H1 (cell line): ENCODE results near the gene BRCA1. TPM values are rescaled to one million over a fixed set of nuclear protein-coding genes. Genes with fewer than 3 reads are reported as not detected.

ENCODE experiments used
- CTCF ChIA-PET: fragments of 300-600 bp; sonication (Branson Sonifier 250); formaldehyde crosslinking; loops from one replicate; lab custom pipeline; 2021; ENCODE audit not compliant: partially characterized antibody; lab: Charles Lee
- POLR2A ChIA-PET: fragments of 300-600 bp; sonication (Branson Sonifier 250); formaldehyde crosslinking; loops from one replicate; lab custom pipeline; 2021; ENCODE audit warnings: inconsistent platforms; ENCODE audit not compliant: partially characterized antibody; lab: Charles Lee
- DNase-seq, 2 experiments: peaks; one replicate each; pipeline versions ENCODE4 v3.0.0 to v3.0.0-alpha.2; 2010 to 2022; ENCODE audit warnings: low spot score in 2 of 2, low read depth in 1 of 2, mixed read lengths in 1 of 2
- FAIRE-seq: peaks from 2 replicates; lab custom pipeline; 2011; peaks lifted over from hg19 to GRCh38; lab: Jason Lieb, UNC
- H2AFZ ChIP-seq: 2 replicates; pipeline ENCODE4 v1.8.1; 2012; ENCODE audit warnings: low read length, inconsistent platforms
- H2AK5ac ChIP-seq: 2 replicates; pipeline ENCODE4 v1.6.1; 2013; ENCODE audit warnings: low read depth, low read length
- H2BK120ac ChIP-seq: replicated peaks from 2 replicates; pipeline ENCODE3; 2013; ENCODE audit warnings: low read depth, low read length, inconsistent platforms
- H2BK12ac ChIP-seq: 2 replicates; pipeline ENCODE4 v1.6.1; 2013; ENCODE audit warnings: low read depth, low read length
- H2BK15ac ChIP-seq: 2 replicates; pipeline ENCODE4 v1.6.1; 2013; ENCODE audit warnings: low read length
- H2BK20ac ChIP-seq: 2 replicates; pipeline ENCODE4 v1.6.1; 2013; ENCODE audit warnings: low read length
- H2BK5ac ChIP-seq: 2 replicates; pipeline ENCODE4 v1.6.1; 2013; ENCODE audit warnings: low read depth, low read length
- H3K14ac ChIP-seq: 2 replicates; pipeline ENCODE4 v1.6.1; 2013; ENCODE audit warnings: inconsistent platforms; ENCODE audit not compliant: insufficient read length
- H3K18ac ChIP-seq: 2 replicates; pipeline ENCODE4 v1.6.1; 2013; ENCODE audit warnings: low read length; ENCODE audit errors: extremely low read depth
- H3K23ac ChIP-seq: 2 replicates; pipeline ENCODE4 v1.6.1; 2013; ENCODE audit warnings: inconsistent platforms; ENCODE audit not compliant: insufficient read length
- H3K23me2 ChIP-seq: 2 replicates; pipeline ENCODE4 v1.6.1; 2013; ENCODE audit warnings: low read depth, low read length
- H3K27ac ChIP-seq: 2 replicates; pipeline ENCODE4 v1.6.1; 2011; ENCODE audit warnings: low read depth, low read length, inconsistent platforms
- H3K27me3 ChIP-seq, 4 experiments: replicated peaks in 1 of 4; 1 replicate in 1 of 4; 2 replicates in 3 of 4; pipeline versions ENCODE4 v1.6.1 to v1.8.1; 2011 to 2013; ENCODE audit warnings: low read length in 3 of 4, mild to moderate bottlenecking in 3 of 4, inconsistent platforms in 2 of 4, mixed read lengths in 2 of 4, moderate library complexity in 1 of 4; ENCODE audit not compliant: control insufficient read depth in 3 of 4, insufficient read depth in 3 of 4; ENCODE audit errors: extremely low read depth in 1 of 4
- H3K36me3 ChIP-seq, 4 experiments: 2 replicates each; pipeline versions ENCODE4 v1.6.1 to v1.8.1; 2011 to 2013; ENCODE audit warnings: mild to moderate bottlenecking in 4 of 4, low read length in 3 of 4, moderate library complexity in 2 of 4, control low read depth in 1 of 4, inconsistent platforms in 1 of 4; ENCODE audit not compliant: insufficient read depth in 4 of 4, control insufficient read depth in 2 of 4
- H3K4ac ChIP-seq: replicated peaks from 2 replicates; pipeline ENCODE3; 2013; ENCODE audit warnings: low read length, low read depth, mixed read lengths, inconsistent platforms; ENCODE audit not compliant: insufficient read length
- H3K4me1 ChIP-seq, 4 experiments: replicated peaks in 1 of 4; 1 replicate in 1 of 4; 2 replicates in 3 of 4; pipeline versions ENCODE4 v1.6.1 to v1.8.1; 2011 to 2013; ENCODE audit warnings: low read length in 3 of 4, inconsistent platforms in 2 of 4, mixed read lengths in 1 of 4; ENCODE audit not compliant: insufficient read depth in 4 of 4, control insufficient read depth in 3 of 4
- H3K4me2 ChIP-seq, 2 experiments: 2 replicates each; pipeline versions ENCODE4 v1.6.1 to v1.8.1; 2011 to 2013; ENCODE audit warnings: low read depth in 2 of 2, low read length in 2 of 2, control low read depth in 1 of 2, inconsistent platforms in 1 of 2, mild to moderate bottlenecking in 1 of 2; ENCODE audit not compliant: insufficient read depth in 1 of 2
- H3K4me3 ChIP-seq, 4 experiments: fragments of 200-600, 300-600 bp in 1 of 4; sonication (generic), shearing (Covaris generic), sonication (Bioruptor Twin) in 1 of 4; 2 replicates each; pipeline versions ENCODE4 v1.5.1 to v1.8.1; 2011 to 2016; ENCODE audit warnings: low read length in 4 of 4, low read depth in 3 of 4, control low read depth in 2 of 4, inconsistent platforms in 2 of 4, mild to moderate bottlenecking in 2 of 4, mixed read lengths in 1 of 4, moderate library complexity in 1 of 4; ENCODE audit not compliant: insufficient read depth in 2 of 4; ENCODE audit errors: extremely low read depth in 1 of 4
- H3K56ac ChIP-seq: replicated peaks from 2 replicates; pipeline ENCODE3; 2013; ENCODE audit warnings: low read depth, mild to moderate bottlenecking, mixed read lengths, low read length, inconsistent platforms; ENCODE audit not compliant: insufficient read length
- H3K79me1 ChIP-seq: 2 replicates; pipeline ENCODE4 v1.6.1; 2013; ENCODE audit warnings: low read depth, low read length, control low read depth
- H3K79me2 ChIP-seq, 2 experiments: 2 replicates each; pipeline versions ENCODE4 v1.6.1 to v1.8.1; 2012 to 2013; ENCODE audit warnings: low read length in 2 of 2, mild to moderate bottlenecking in 2 of 2, inconsistent platforms in 1 of 2; ENCODE audit not compliant: insufficient read depth in 2 of 2, control insufficient read depth in 1 of 2
- H3K9ac ChIP-seq, 4 experiments: replicated peaks in 1 of 4; 1 replicate in 1 of 4; 2 replicates in 3 of 4; pipeline versions ENCODE4 v1.6.1 to v1.8.1; 2011 to 2013; ENCODE audit warnings: low read depth in 3 of 4, low read length in 3 of 4, control low read depth in 2 of 4, mild to moderate bottlenecking in 2 of 4, moderate library complexity in 2 of 4, inconsistent platforms in 1 of 4; ENCODE audit errors: extremely low read depth in 1 of 4
- H3K9me3 ChIP-seq, 2 experiments: 2 replicates each; pipeline versions ENCODE4 v1.6.1 to v1.8.1; 2012 to 2013; ENCODE audit warnings: mild to moderate bottlenecking in 2 of 2, moderate library complexity in 2 of 2, control low read depth in 1 of 2, inconsistent platforms in 1 of 2, low read depth in 1 of 2, low read length in 1 of 2, mixed read lengths in 1 of 2; ENCODE audit not compliant: insufficient read depth in 2 of 2
- H4K20me1 ChIP-seq, 2 experiments: replicated peaks in 1 of 2; 2 replicates each; pipeline versions ENCODE3 to v1.8.1; 2011 to 2013; ENCODE audit warnings: inconsistent platforms in 2 of 2, low read length in 2 of 2, mild to moderate bottlenecking in 1 of 2; ENCODE audit not compliant: insufficient read depth in 2 of 2, control insufficient read depth in 1 of 2
- H4K5ac ChIP-seq: 2 replicates; pipeline ENCODE4 v1.6.1; 2013; ENCODE audit warnings: low read length, low read depth, mixed read lengths, inconsistent platforms; ENCODE audit not compliant: insufficient read length
- H4K8ac ChIP-seq: 2 replicates; pipeline ENCODE4 v1.8.0; 2013; ENCODE audit warnings: mild to moderate bottlenecking, moderate library complexity, low read length, inconsistent platforms; ENCODE audit not compliant: insufficient read depth; ENCODE audit errors: extremely low read depth
- H4K91ac ChIP-seq: replicated peaks from 2 replicates; pipeline ENCODE3; 2013; ENCODE audit warnings: low read length, mixed read lengths, inconsistent platforms; ENCODE audit not compliant: insufficient read length
- ASH2L ChIP-seq: fragments of 200-600, 300-600 bp; sonication (generic); IDR thresholded peaks from one replicate; pipeline ENCODE4 v1.7.1; 2017; ENCODE audit warnings: low read length
- CHD1 ChIP-seq: IDR thresholded peaks from 2 replicates; pipeline ENCODE4 v1.6.1; 2012; ENCODE audit warnings: low read depth, low read length, improper control_type of control experiment
- POU5F1 ChIP-seq: IDR thresholded peaks from 2 replicates; pipeline ENCODE4 v1.6.1; 2011; ENCODE audit warnings: low read depth, mild to moderate bottlenecking, low read length, moderate library complexity
- RAD21 ChIP-seq, 2 experiments: IDR thresholded peaks in 1 of 2; conservative IDR thresholded peaks in 1 of 2; 2 replicates each; pipeline ENCODE4 v1.6.1; 2011; ENCODE audit warnings: low read depth in 2 of 2, low read length in 2 of 2, improper control_type of control experiment in 1 of 2, inconsistent platforms in 1 of 2, mild to moderate bottlenecking in 1 of 2, moderate library complexity in 1 of 2
- SIX5 ChIP-seq: IDR thresholded peaks from 2 replicates; pipeline ENCODE4 v1.6.1; 2011; ENCODE audit warnings: mild to moderate bottlenecking, low read depth, low read length
- WGBS, 2 experiments: shearing (Covaris generic) in 1 of 2; methylation state at CpG; one replicate each; pipeline versions ENCODE4 v1.1.6 to v1.1.7; 2013 to 2015; ENCODE audit warnings: low lambda C conversion rate in 2 of 2, mixed read lengths in 2 of 2, inconsistent platforms in 1 of 2, low coverage in 1 of 2, missing lambda C conversion rate in 1 of 2; ENCODE audit not compliant: insufficient replicate concordance in 2 of 2, insufficient coverage in 1 of 2, insufficient read length in 1 of 2; ENCODE audit errors: extremely low coverage in 1 of 2, missing lambda C conversion rate in 1 of 2; 5-methylcytosine and 5-hydroxymethylcytosine counted together
- polyA plus RNA-seq, 7 experiments: library from polyadenylated mRNA; depleted of rRNA in 3 of 7; stranded (reverse) in 5 of 7; unstranded in 2 of 7; fragments of >200 nt in 5 of 7; fragments of 200-250 nt in 2 of 7; gene quantifications; 1 replicate in 5 of 7; 2 replicates in 1 of 7; 4 replicates in 1 of 7; pipeline versions ENCODE4 v1.2.1 to v1.2.3, GENCODE V29; 2011 to 2013; ENCODE audit warnings: missing spikeins in 2 of 7, mixed read lengths in 2 of 7
- total RNA-seq: library from RNA; stranded (reverse); fragmentation: NEBNext Ultra II Directional; extraction: Animal tissue kit (Norgen Biotek cat#: 25700); gene quantifications from 2 replicates; pipeline ENCODE4 v1.2.1, GENCODE V29; 2021

BRCA1 gene
- total and polyA plus RNA-seq, 2 of the 8 experiments (the other 6 are each of a cell fraction or from before 2014, with no cell fraction given), result 30.7 to 39.2 TPM

DNA sequence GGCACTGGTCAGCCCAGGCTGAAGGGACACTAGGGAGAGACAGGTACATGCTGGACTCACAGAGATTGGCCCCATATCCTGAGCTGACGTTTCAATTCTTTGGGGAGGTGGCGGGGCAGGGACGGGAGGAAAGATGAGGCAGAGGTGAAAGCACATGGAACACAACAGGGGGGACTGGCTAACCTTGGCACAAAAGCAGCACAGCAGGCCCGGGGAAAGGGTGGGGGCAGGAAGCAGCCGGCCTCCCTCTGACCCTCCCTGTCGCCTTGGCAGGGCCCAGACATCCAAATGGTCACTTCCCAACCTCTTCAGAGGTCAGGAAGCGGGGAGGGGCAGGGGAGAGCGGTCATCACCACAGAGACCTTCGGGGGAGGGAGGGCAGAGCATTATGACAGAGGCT is 109.6 kb downstream of the BRCA1 start:
- no peak for FAIRE-seq
- no peak overlapping the region for H3K4me3 ChIP-seq
- H3K4me2 ChIP-seq, result no peak overlapping the region
- TF ChIP-seq POU5F1 (no peak), RAD21 (IDR thresholded peaks at IDR 0.05 in 1 of 2, conservative IDR thresholded peaks at IDR 0.05 in 1 of 2; ENCODE audit: low read depth in 2 of 2, low read length in 2 of 2) (no peak), CHD1 (no peak), ASH2L (no peak), SIX5 (no peak)

More for the DNA sequence above, 109.6 kb downstream of the BRCA1 start:
- DNase-seq, result no peak
- Histone ChIP-seq H2BK20ac (no peak overlapping the region), H3K27ac (peak overlapping the region; percentile 21; the same call in 1 of the 2 replicates), H4K8ac (no peak overlapping the region), H3K23ac (no peak overlapping the region), H4K20me1 (peaks cover 12% of the 10 kb centered on the region in 2 experiments), H2AK5ac (no peak overlapping the region), H4K5ac (no peak overlapping the region), H3K79me1 (peaks cover 20% of the 10 kb centered on the region), H3K23me2 (no peaks in the 10 kb centered on the region; the same call in 1 of the 2 replicates), H2BK15ac (no peak overlapping the region), H4K91ac (no peak overlapping the region), H3K56ac (no peak overlapping the region), H3K9me3 (no peaks in the 10 kb centered on the region), H3K9ac (0 out of 7 replicates have a peak overlapping the region, but pooled peaks of 1 of the 4 experiments have one; percentile 35), H3K79me2 (peaks cover 0 to 29% of the 10 kb centered on the region in 2 experiments; a peak in 3 of 4 replicates), H3K36me3 (peaks cover 6 to 39% (median 12%) of the 10 kb centered on the region in 4 experiments; a peak in 7 of 8 replicates), H2BK12ac (no peak overlapping the region), H2BK120ac (no peak overlapping the region), H3K4me1 (peaks cover 6 to 18% (median 12%) of the 10 kb centered on the region in 4 experiments), H3K18ac (no peak overlapping the region), H3K14ac (no peak overlapping the region), H3K4ac (no peak overlapping the region), H2AFZ (no peak overlapping the region), H2BK5ac (0 out of 2 replicates have a peak overlapping the region, but pooled peaks have one; percentile 54), H3K27me3 (no peaks in the 10 kb centered on the region)
- ChIA-PET POLR2A (interaction anchor here (1.1 to 7.5 kb wide), 7 partner anchors 11 to 300 kb away, joined by 3 to 104 read pairs (median 4); partner anchors contain the start of genes IFI35, RPL27 and TMEM106A), CTCF (no interaction called here)
- 86% methylated on average over 9 of the region's 9 CpGs; no CpG with 5 or more reads in 1 of the 2 experiments for WGBS, 2 experiments
